ENCODE data around the gene CLDND1.

Gene CLDND1

GRCh38 chr3:98553753-98554152, 31.1 kb upstream of the CLDND1 start:
- H3K4me3 ChIP-seq (replicated peaks; ENCODE audit: low read depth, low read length): peak overlapping the region; percentile 65
- no peaks in the 10 kb centered on the region; the same call in none of the 2 replicates for H3K36me3 ChIP-seq (ENCODE audit: control insufficient read depth, insufficient read depth, low read length)
- DNase-seq (ENCODE audit: extremely low read depth, insufficient read length): no peak
- no peaks in the 10 kb centered on the region for H3K27me3 ChIP-seq (replicated peaks; ENCODE audit: control insufficient read depth, insufficient read depth, low read length)
- TF ChIP-seq CTCF (IDR thresholded peaks at IDR 0.05; ENCODE audit: insufficient read depth, low read length, poor library complexity, severe bottlenecking): no peak

DNA sequence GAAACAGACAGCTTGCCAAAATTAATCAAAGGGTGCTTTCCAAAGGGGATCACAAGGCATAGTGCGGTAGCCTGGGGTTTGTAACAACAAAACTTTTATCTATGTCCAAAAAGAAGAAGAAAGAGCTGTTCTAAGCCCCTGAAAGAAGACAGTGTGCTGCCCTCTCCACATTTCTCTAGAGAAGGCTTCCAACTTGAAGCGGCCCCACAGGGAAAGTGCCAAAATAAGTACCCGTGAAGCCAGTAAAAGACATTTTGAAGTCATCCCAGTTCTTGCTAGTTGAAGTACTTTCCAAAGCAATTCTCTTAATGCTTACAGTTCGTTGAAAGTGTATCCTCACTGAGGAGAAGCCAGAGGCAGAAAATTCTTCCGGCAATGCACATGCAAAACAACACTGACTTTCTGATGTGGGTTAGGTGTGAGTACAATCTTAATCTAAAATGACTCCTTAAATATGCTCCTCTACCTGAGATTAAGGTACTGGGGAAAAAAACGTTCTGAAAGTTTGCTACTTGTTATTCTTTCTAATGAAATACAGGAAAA, 30.4 kb upstream of the CLDND1 start:
- H3K4me3 ChIP-seq (replicated peaks; ENCODE audit: low read depth, low read length): peak overlapping the region; percentile 65
- no peaks in the 10 kb centered on the region for H3K27me3 ChIP-seq (replicated peaks; ENCODE audit: control insufficient read depth, insufficient read depth, low read length)
- TF ChIP-seq CTCF (IDR thresholded peaks at IDR 0.05; ENCODE audit: insufficient read depth, low read length, poor library complexity, severe bottlenecking): no peak
- H3K36me3 ChIP-seq (ENCODE audit: control insufficient read depth, insufficient read depth, low read length): no peaks in the 10 kb centered on the region; the same call in none of the 2 replicates
- DNase-seq (ENCODE audit: extremely low read depth, insufficient read length): no peak

DNA sequence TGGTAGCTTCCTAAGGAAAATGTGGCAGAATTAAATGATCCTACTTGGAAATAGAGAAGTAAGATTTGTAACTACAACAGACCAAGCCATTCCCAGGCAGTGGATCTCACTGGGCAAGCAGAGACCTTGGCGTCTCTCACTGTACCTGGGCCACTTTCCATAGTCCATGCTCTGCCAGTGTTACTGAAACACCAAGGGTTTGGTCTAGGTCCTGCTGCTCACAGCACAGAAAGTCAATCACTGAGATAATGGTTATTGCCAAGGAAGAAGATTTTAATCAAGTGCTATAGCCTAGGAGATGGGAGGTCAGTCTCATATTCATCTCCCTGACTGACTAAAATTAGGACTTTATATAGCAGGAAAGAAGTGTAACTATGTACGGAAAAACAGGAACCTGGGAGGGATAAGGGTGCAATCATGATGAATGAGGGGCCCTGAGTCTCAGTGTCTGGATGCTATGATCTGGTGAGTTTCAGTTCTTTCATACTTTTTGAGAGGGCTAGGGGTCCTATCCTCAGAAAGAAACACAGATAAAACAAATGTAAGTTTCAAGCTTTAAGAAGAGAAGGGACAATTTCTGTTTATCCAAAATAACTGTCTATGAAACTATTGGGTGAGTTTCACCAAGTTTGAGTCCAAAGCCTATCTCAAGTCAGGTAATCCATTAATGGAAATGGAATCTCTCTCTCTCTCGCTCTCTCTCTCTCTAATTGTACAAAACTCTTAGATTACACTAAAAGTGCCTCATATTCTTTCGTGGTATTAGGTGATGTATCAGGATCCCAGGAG, 29.7 kb upstream of the CLDND1 start:
- H3K27me3 ChIP-seq (replicated peaks; ENCODE audit: control insufficient read depth, insufficient read depth, low read length): no peaks in the 10 kb centered on the region
- DNase-seq (ENCODE audit: extremely low read depth, insufficient read length): no peak
- TF ChIP-seq CTCF (IDR thresholded peaks at IDR 0.05; ENCODE audit: insufficient read depth, low read length, poor library complexity, severe bottlenecking): no peak
- no peaks in the 10 kb centered on the region; the same call in none of the 2 replicates for H3K36me3 ChIP-seq (ENCODE audit: control insufficient read depth, insufficient read depth, low read length)
- peak overlapping the region; percentile 65 for H3K4me3 ChIP-seq (replicated peaks; ENCODE audit: low read depth, low read length)

DNA sequence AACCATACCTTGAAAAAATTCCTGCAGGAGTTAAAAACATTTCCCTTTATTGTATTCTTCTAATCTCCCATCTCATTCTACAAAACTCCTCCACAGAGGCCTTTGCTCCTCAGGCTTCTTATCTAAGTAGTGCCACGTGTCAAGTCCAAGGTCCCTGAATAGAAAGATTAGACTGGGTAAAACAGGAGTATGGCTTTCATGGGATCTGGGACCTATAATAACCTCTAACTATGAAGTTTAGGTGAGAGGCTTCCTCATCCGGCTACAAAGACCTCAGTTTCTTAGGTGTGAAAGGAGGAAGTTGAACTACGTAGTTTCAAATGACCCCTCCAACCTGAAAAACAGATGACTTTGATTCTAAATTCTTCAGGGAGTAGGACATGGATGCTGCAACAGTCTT, 29.1 kb upstream of the CLDND1 start:
- H3K27me3 ChIP-seq (replicated peaks; ENCODE audit: control insufficient read depth, insufficient read depth, low read length): no peaks in the 10 kb centered on the region
- no peak overlapping the region for H3K4me3 ChIP-seq (replicated peaks; ENCODE audit: low read depth, low read length)
- no peak for DNase-seq (ENCODE audit: extremely low read depth, insufficient read length)
- no peaks in the 10 kb centered on the region; the same call in none of the 2 replicates for H3K36me3 ChIP-seq (ENCODE audit: control insufficient read depth, insufficient read depth, low read length)
- TF ChIP-seq CTCF (IDR thresholded peaks at IDR 0.05; ENCODE audit: insufficient read depth, low read length, poor library complexity, severe bottlenecking): no peak

- DNase-seq (ENCODE audit: extremely low read depth, insufficient read length): no peak
- Histone ChIP-seq H3K36me3 (ENCODE audit: control insufficient read depth, insufficient read depth, low read length) (no peaks in the 10 kb centered on the region; the same call in none of the 2 replicates), H3K4me3 (replicated peaks; ENCODE audit: low read depth, low read length) (no peak overlapping the region), H3K27me3 (replicated peaks; ENCODE audit: control insufficient read depth, insufficient read depth, low read length) (no peaks in the 10 kb centered on the region)
- no peak for TF ChIP-seq CTCF (IDR thresholded peaks at IDR 0.05; ENCODE audit: insufficient read depth, low read length, poor library complexity, severe bottlenecking)
Measured at GRCh38 chr3:98551236-98551635, 28.5 kb upstream of the CLDND1 start.

Measured in GM06990 (cell line).